Mucosa of descending colon (tissue), 3 donors: Measurements from ENCODE around the gene GOLM1. TPM values are rescaled to one million over a fixed set of nuclear protein-coding genes. Genes with fewer than 3 reads are reported as not detected.
A peak's percentile ranks its signal among the peaks of the same experiment; 100 is the strongest.

ENCODE experiments used
- ATAC-seq: fragments of 200-7000 bp; cut with Tn5 transposase; one replicate; pipeline ENCODE4 v1.9.1; 2020; ENCODE audit warnings: mild to moderate bottlenecking, moderate library complexity
- DNase-seq, 3 donors: peaks; one replicate each; pipeline ENCODE4 v3.0.0-alpha.2; 2020
- H3K36me3 ChIP-seq: fragments of 200-600 bp; one replicate; pipeline ENCODE4 v1.8.0; 2021; ENCODE audit warnings: low read depth, mild to moderate bottlenecking
- H3K4me1 ChIP-seq: fragments of 200-600 bp; one replicate; pipeline ENCODE4 v1.8.0; 2021; ENCODE audit warnings: low read depth, mild to moderate bottlenecking
- H3K4me3 ChIP-seq: fragments of 200-600 bp; one replicate; pipeline ENCODE4 v1.8.0; 2021; ENCODE audit warnings: mild to moderate bottlenecking
- H3K9me3 ChIP-seq: fragments of 200-600 bp; one replicate; pipeline ENCODE4 v1.8.0; 2021; ENCODE audit warnings: mild to moderate bottlenecking
- intact Hi-C, 2 donors: fragments of 100-400 bp; cut with DNase I in 1 of 2; cut with micrococcal nuclease in 1 of 2; formaldehyde crosslinking; loops; one replicate each; pipeline versions ENCODE4 v1.11.0 to v1.11.1; 2022; cut with DNase I, micrococcal nuclease
- total RNA-seq, 3 donors: library from RNA; stranded (reverse); fragmentation: NEBNext Ultra II Directional in 2 of 3; extraction: Animal tissue kit (Norgen Biotek cat#: 25700) in 2 of 3; gene quantifications; one replicate each; pipeline versions ENCODE4 v1.2.1 to v1.2.4, GENCODE V29; 2021 to 2023
- TF ChIP-seq, protein P1 (sequence below): fragments of 200-600 bp; IDR thresholded peaks from one replicate; pipeline ENCODE4 v1.8.0; 2022; ENCODE audit warnings: antibody characterized with exemption, mild to moderate bottlenecking
- donor health status: DM: no; HTN: no; CAD: no; lungs with moderate emphysema.
- donor health status: DM: no; HTN: no; CAD: no.
- donor health status: DM: no; HTN: yes; CAD: no.

The GOLM1 gene
- total RNA-seq, 3 donors from 2014 or later: 172 to 414 (median 333) TPM

DNA sequence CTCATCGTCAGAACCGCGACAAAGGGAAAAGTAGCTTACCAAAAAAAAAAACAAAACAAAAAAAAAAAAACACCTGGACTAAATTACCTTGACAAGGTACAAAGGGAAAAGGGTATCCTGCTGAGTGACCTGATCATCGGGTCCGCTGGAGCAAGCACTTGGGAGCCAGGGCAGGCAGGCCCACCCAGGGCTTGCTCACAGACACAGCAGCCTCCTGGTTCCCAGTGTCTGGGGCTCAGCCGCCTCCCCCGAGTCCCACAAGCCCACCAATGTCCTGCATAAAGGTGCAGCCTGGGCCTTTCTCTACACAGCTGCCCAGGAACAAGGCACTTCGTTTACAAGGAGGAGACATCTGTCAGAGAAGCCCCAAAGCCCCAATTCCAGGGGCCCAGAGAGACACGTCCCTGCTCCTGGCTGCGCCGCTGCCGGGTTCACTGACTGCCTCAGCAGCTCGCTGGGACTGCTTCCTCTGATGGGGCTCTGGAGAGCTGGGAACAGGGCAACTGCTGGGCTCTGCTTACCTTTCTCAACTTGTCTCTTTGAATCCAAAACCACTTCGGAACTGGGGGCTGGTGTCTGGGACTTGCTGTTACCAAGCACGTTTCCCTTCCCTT, 63.4 kb downstream of the GOLM1 start:
- peaks cover 5% of the 10 kb centered on the region for H3K36me3 ChIP-seq
- no peak overlapping the region for H3K4me3 ChIP-seq
- peaks cover 11% of the 10 kb centered on the region for H3K4me1 ChIP-seq
- no peak for DNase-seq
- no peaks in the 10 kb centered on the region for H3K9me3 ChIP-seq
- ATAC-seq: no peak
- intact Hi-C loops: no loop called here
- TF ChIP-seq, protein P1, sequence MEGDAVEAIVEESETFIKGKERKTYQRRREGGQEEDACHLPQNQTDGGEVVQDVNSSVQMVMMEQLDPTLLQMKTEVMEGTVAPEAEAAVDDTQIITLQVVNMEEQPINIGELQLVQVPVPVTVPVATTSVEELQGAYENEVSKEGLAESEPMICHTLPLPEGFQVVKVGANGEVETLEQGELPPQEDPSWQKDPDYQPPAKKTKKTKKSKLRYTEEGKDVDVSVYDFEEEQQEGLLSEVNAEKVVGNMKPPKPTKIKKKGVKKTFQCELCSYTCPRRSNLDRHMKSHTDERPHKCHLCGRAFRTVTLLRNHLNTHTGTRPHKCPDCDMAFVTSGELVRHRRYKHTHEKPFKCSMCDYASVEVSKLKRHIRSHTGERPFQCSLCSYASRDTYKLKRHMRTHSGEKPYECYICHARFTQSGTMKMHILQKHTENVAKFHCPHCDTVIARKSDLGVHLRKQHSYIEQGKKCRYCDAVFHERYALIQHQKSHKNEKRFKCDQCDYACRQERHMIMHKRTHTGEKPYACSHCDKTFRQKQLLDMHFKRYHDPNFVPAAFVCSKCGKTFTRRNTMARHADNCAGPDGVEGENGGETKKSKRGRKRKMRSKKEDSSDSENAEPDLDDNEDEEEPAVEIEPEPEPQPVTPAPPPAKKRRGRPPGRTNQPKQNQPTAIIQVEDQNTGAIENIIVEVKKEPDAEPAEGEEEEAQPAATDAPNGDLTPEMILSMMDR: no peak

DNA sequence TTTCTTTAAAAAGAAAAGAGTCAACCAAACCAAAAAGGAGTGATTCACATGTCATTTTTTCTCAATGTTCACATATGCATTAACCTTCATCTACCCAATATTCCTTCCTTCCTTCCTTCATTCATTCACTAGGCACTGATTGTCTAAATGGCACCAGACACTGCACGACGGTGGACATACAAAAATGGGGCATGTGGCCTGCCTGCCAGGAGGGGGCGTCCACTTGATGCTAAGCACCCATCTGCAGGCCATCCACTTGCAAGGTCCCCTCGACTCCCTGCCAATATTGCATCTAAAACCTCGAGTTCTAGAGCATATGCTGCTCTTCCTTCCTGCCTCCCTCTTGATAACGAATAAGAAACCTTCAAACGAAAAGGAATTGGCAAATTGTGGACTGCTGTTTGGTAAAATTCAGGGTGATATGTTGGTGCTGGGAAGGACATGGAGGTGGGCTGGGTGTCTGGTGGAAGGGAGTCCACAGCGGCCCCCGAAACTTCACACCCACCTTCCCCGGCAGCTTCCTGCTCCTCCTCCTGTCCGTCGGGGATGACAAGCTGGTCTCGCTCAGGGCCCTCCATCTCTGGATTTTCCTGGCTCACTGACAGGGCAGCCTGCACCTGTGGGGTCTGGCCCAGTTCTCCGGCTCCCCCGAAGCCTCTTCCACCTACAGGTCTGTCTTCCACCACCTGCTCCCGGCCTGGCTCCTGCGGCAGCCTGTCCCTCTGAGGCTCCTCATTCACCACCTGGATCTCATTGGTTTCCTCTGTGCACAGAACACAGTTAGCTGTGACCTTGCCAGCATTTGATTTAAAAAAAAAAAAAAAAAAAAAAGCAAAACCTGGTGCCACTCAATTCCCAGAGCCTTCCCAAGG, 64.3 kb downstream of the GOLM1 start:
- Histone ChIP-seq H3K9me3 (no peaks in the 10 kb centered on the region), H3K4me1 (peaks cover 11% of the 10 kb centered on the region), H3K36me3 (peaks cover 5% of the 10 kb centered on the region), H3K4me3 (no peak overlapping the region)
- ATAC-seq: peak; percentile 79
- TF ChIP-seq, protein P1: peak; percentile 30
- intact Hi-C loops: no loop called here
- DNase-seq: peak in 2 of 3 donors; percentile 57 to 66

DNA sequence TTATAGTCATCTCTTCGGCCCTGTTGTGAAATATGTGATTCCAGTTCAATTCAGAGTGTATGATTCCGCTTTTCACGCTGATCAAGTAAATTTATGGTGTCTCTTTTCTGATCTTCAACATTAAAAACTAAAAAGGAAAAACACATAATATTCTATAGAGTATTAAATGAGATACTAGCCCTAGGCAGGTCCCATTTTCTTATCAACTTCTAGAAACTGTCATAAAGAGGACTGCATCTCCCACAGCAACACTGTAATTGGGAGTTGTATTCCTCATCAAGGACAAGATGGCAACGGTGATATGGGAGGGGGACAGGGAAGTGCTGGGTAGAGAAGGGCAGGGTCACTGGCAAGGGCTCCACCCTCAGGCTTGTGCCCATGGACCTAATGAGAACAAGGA, 71.6 kb downstream of the GOLM1 start:
- H3K36me3 ChIP-seq: no peaks in the 10 kb centered on the region
- H3K9me3 ChIP-seq: no peaks in the 10 kb centered on the region
- no peak overlapping the region for H3K4me3 ChIP-seq
- ATAC-seq: no peak
- TF ChIP-seq, protein P1: no peak
- intact Hi-C loops: no loop called here
- DNase-seq: no peak
- H3K4me1 ChIP-seq: no peaks in the 10 kb centered on the region

DNA sequence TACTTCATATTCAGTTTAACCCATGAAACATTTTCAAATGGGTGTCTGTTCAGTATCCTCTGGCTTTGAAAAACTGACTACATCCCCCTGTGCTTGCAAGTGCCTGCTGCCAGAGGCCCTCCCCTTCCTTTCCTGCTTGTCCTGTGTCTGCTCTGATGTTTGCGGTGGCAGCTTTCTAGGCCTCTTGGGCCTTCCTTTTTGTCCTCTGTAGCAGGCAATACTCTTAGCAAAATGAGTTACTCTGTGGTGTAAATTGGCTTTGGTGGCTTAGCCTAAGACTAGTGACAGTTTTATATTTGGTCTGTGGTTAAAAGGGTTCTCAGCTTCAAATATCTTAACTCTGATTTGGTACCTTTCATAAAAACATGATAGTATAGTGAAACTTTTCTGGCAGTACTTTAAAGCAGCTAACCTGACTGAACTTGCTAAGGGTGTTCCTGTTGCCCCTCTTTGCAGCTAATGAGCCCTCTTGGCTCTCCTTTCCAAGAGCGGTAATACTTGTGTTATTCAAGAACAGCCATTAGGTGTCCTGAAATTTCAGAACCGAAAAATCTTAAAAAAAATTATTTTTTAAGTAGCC, 76.6 kb downstream of the GOLM1 start:
- intact Hi-C loops: no loop called here
- Histone ChIP-seq H3K4me1 (no peaks in the 10 kb centered on the region), H3K9me3 (no peaks in the 10 kb centered on the region), H3K4me3 (no peak overlapping the region), H3K36me3 (no peaks in the 10 kb centered on the region)
- TF ChIP-seq, protein P1: no peak
- ATAC-seq (no peak), DNase-seq (no peak)

DNA sequence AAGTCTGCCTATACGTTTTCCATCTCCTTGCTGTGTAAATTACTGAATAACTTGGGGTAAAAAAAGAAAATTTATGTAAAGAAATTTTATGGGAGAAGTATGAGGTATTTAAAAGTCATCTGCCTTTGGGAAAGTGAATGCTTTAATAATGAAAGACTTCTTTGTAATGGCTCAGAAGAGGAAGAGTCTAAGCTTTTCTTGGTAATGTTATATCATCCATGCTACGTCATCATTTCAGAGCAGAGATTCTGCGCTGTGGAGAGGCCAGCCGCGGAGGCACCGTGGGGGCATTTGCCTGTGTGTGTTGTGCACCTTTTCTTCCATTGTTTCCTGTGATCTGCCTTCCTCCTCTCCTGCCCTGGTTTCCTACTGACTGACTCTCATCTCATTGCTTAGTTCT, 78.2 kb downstream of the GOLM1 start:
- no peaks in the 10 kb centered on the region for H3K4me1 ChIP-seq
- TF ChIP-seq, protein P1: no peak
- no peak overlapping the region for H3K4me3 ChIP-seq
- H3K36me3 ChIP-seq: no peaks in the 10 kb centered on the region
- DNase-seq (no peak), ATAC-seq (no peak)
- no peaks in the 10 kb centered on the region for H3K9me3 ChIP-seq
- intact Hi-C loops: no loop called here
